ENCODE measurements around the gene AMOTL2.

AMOTL2 gene

GRCh38 chr3:134365766-134366065 is 8.5 kb downstream of the AMOTL2 start:
- no peak for DNase-seq

GRCh38 chr3:134364936-134365765 is 9.1 kb downstream of the AMOTL2 start:
- DNase-seq, result no peak

GRCh38 chr3:134364061-134364935 is 9.9 kb downstream of the AMOTL2 start:
- peak in 1 of 2 donors; percentile 20 for DNase-seq

- no peak for DNase-seq
Observed at GRCh38 chr3:134363381-134363755, 10.9 kb downstream of the AMOTL2 start.

GRCh38 chr3:134362670-134363380 is 11.4 kb downstream of the AMOTL2 start:
- no peak for DNase-seq

- DNase-seq, result no peak
Observed at GRCh38 chr3:134362221-134362620, 12.0 kb downstream of the AMOTL2 start.

GRCh38 chr3:134361162-134361835 is 12.9 kb downstream of the AMOTL2 start:
- no peak for DNase-seq

- DNase-seq, result no peak
Observed at GRCh38 chr3:134360046-134360445, 14.2 kb downstream of the AMOTL2 start.

- DNase-seq, result no peak
Observed at GRCh38 chr3:134359121-134360010, 14.9 kb downstream of the AMOTL2 start.

GRCh38 chr3:134357914-134358811 is 16.1 kb downstream of the AMOTL2 start:
- peak in 1 of 2 donors; percentile 24 for DNase-seq

- DNase-seq, result no peak
Observed at GRCh38 chr3:134357261-134357913, 16.9 kb downstream of the AMOTL2 start.

GRCh38 chr3:134356411-134357040 is 17.7 kb downstream of the AMOTL2 start:
- DNase-seq, result no peak

- no peak for DNase-seq
Observed at GRCh38 chr3:134355416-134355815, 18.8 kb downstream of the AMOTL2 start.

- no peak for DNase-seq
Observed at GRCh38 chr3:134354612-134355251, 19.5 kb downstream of the AMOTL2 start.

- DNase-seq, result no peak
Observed at GRCh38 chr3:134353831-134354611, 20.2 kb downstream of the AMOTL2 start.

- DNase-seq, result no peak
Observed at GRCh38 chr3:134353171-134353825, 20.9 kb downstream of the AMOTL2 start.

GRCh38 chr3:134352031-134352671 is 22.1 kb downstream of the AMOTL2 start:
- no peak for DNase-seq
